Prostate gland (tissue), 2 donors: ENCODE results near the gene CCDC12. TPM values are rescaled to one million over a fixed set of nuclear protein-coding genes. Genes with fewer than 3 reads are reported as not detected.

Experiments used
- DNase-seq: peaks from one replicate; pipeline ENCODE4 v3.0.0-alpha.2; 2019; ENCODE audit warnings: low spot score
- H3K27ac ChIP-seq, 2 donors: fragments of 200-600 bp; sonication (generic); 2 replicates each; pipeline ENCODE4 v1.5.1; 2017 to 2019
- H3K27me3 ChIP-seq: fragments of 200-600 bp; sonication (generic); replicated peaks from 2 replicates; pipeline ENCODE4 v1.5.1; 2019; ENCODE audit not compliant: insufficient read depth
- H3K36me3 ChIP-seq, 2 donors: fragments of 200-600 bp; sonication (generic); 1 replicate in 1 of 2; 2 replicates in 1 of 2; pipeline versions ENCODE4 v1.5.1 to v1.8.1; 2017 to 2019
- H3K4me1 ChIP-seq: fragments of 200-600 bp; sonication (generic); replicated peaks from 2 replicates; pipeline ENCODE4 v1.5.1; 2019
- H3K4me3 ChIP-seq, 2 donors: fragments of 200-600 bp; sonication (generic); 2 replicates each; pipeline ENCODE4 v1.5.1; 2017 to 2019
- H3K9me3 ChIP-seq: fragments of 200-600 bp; sonication (generic); 2 replicates; pipeline ENCODE4 v1.5.1; 2017
- POLR2A ChIP-seq: fragments of 450-650 bp; IDR thresholded peaks from one replicate; pipeline ENCODE4 v1.6.1; 2016; ENCODE audit warnings: antibody characterized with exemption, mild to moderate bottlenecking
- POLR2AphosphoS5 ChIP-seq: sonication (generic); formaldehyde crosslinking; IDR thresholded peaks from one replicate; pipeline ENCODE4 v1.6.1; 2017; ENCODE audit warnings: antibody characterized with exemption
- WGBS: methylation state at CpG from one replicate; pipeline ENCODE4 v1.1.5; 2018; 5-methylcytosine and 5-hydroxymethylcytosine counted together
- intact Hi-C: fragments of 100-400 bp; cut with DNase I; formaldehyde crosslinking; loops from one replicate; pipeline ENCODE4 v1.14.2; 2022
- total RNA-seq, 2 donors: library from RNA; depleted of rRNA; stranded (reverse); fragments of >200 nt; gene quantifications; one replicate each; pipeline ENCODE4 v1.1.0, GENCODE V29; 2016
- TF ChIP-seq, protein P1 (sequence below), 4 experiments: fragments of 200-600 bp in 2 of 4; fragments of 450-650 bp in 2 of 4; sonication (generic) in 2 of 4; IDR thresholded peaks; 1 replicate in 3 of 4; 2 replicates in 1 of 4; pipeline ENCODE4 v1.5.1; 2016 to 2019; ENCODE audit warnings: antibody characterized with exemption in 4 of 4, mild to moderate bottlenecking in 2 of 4, moderate library complexity in 2 of 4

CCDC12 gene
- total RNA-seq, 2 donors from 2014 or later: 34.6 to 78.7 TPM

DNA sequence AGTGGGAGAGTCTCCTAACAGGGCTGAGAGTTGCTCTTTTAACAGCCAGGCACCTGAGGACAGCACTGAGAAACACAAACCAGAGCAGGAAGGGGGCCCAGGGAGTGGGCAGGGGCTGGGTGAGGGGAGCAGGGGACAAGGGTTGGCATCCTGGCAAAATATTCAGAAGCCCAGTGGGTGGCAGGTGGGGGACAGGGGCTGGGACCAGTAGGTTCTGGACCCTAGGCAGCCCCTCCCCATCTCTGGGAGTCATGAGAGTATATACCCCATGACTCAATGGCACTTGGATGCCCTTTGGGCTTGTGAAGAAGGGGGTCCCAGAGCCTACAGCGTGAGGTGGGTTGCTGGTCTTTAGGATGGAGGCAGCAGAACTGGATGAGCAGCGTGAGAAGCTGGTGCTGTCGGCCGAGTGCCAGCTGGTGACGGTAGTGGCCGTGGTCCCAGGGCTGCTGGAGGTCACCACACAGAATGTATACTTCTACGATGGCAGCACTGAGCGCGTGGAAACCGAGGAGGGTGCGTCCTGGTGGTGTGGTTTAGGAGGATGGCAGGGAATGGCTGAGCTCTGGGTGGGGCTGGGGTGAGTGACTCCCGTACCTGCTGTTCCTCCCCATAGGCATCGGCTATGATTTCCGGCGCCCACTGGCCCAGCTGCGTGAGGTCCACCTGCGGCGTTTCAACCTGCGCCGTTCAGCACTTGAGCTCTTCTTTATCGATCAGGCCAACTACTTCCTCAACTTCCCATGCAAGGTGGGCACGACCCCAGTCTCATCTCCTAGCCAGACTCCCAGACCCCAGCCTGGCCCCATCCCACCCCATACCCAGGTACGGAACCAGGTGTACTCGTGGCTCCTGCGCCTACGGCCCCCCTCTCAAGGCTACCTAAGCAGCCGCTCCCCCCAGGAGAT, 27.2 kb upstream of the CCDC12 start:
- Histone ChIP-seq H3K27me3 (no peaks in the 10 kb centered on the region), H3K9me3 (no peaks in the 10 kb centered on the region), H3K4me1 (no peaks in the 10 kb centered on the region), H3K36me3 (peaks cover 0 to 6% of the 10 kb centered on the region in 2 donors), H3K27ac (no peak overlapping the region), H3K4me3 (no peak overlapping the region)
- 94% methylated on average over 27 of the region's 27 CpGs for WGBS
- no peak for TF ChIP-seq POLR2A
- TF ChIP-seq, protein P1, sequence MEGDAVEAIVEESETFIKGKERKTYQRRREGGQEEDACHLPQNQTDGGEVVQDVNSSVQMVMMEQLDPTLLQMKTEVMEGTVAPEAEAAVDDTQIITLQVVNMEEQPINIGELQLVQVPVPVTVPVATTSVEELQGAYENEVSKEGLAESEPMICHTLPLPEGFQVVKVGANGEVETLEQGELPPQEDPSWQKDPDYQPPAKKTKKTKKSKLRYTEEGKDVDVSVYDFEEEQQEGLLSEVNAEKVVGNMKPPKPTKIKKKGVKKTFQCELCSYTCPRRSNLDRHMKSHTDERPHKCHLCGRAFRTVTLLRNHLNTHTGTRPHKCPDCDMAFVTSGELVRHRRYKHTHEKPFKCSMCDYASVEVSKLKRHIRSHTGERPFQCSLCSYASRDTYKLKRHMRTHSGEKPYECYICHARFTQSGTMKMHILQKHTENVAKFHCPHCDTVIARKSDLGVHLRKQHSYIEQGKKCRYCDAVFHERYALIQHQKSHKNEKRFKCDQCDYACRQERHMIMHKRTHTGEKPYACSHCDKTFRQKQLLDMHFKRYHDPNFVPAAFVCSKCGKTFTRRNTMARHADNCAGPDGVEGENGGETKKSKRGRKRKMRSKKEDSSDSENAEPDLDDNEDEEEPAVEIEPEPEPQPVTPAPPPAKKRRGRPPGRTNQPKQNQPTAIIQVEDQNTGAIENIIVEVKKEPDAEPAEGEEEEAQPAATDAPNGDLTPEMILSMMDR (IDR thresholded peaks at IDR 0.05): no peak
- no peak for TF ChIP-seq POLR2AphosphoS5
- no peak for DNase-seq
- intact Hi-C loops: loop anchor here (10.0 kb wide), 1 partner anchor 321 kb away; no protein-coding TSS in a partner anchor

DNA sequence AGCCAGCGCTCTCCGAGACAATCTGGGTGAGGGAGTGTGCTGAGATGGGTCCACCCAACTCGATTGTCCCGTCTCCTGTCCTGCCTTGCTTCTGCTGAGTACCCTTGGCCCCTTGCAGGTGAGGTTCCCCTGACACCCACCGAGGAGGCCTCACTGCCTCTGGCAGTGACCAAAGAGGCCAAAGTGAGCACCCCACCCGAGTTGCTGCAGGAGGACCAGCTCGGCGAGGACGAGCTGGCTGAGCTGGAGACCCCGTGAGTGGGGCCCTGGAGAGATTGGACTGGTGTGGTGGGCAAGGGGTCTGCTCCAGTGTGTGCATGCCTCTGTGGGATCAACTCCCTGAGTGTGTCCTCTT, 26.5 kb upstream of the CCDC12 start:
- no peak for DNase-seq
- peaks cover 0 to 6% of the 10 kb centered on the region in 2 donors for H3K36me3 ChIP-seq

DNA sequence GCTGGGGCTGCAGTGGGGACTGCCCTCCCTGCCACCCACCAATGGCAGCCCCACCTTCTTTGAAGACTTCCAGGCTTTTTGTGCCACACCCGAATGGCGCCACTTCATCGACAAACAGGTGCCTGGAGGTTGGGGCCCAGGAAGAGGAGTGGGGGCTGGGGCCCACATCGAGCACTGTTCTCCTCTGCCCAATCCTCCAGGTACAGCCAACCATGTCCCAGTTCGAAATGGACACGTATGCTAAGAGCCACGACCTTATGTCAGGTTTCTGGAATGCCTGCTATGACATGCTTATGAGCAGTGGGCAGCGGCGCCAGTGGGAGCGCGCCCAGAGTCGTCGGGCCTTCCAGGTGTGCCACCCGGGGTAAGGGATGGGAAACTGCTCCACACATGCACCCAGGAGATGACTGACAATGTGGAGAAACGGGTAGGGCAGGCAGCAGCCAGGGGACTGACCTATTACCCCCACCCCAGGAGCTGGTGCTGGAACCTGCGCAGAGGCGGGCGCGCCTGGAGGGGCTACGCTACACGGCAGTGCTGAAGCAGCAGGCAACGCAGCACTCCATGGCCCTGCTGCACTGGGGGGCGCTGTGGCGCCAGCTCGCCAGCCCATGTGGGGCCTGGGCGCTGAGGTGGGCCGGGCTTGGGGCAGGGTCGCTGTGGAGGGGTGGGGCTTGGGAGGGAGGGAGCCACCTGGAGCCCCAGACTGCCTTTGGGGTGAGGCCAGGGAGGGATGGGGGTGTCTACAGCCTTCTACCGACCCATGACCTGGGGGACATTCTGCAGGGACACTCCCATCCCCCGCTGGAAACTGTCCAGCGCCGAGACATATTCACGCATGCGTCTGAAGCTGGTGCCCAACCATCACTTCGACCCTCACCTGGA, 25.9 kb upstream of the CCDC12 start:
- intact Hi-C loops: loop anchor here (10.0 kb wide), 1 partner anchor 322 kb away; no protein-coding TSS in a partner anchor
- H3K4me1 ChIP-seq: no peaks in the 10 kb centered on the region
- H3K27ac ChIP-seq: no peak overlapping the region
- H3K36me3 ChIP-seq: peaks cover 0 to 6% of the 10 kb centered on the region in 2 donors
- H3K27me3 ChIP-seq: no peaks in the 10 kb centered on the region
- no peaks in the 10 kb centered on the region for H3K9me3 ChIP-seq
- no peak for DNase-seq
- no peak for TF ChIP-seq POLR2AphosphoS5
- TF ChIP-seq, protein P1 (IDR thresholded peaks at IDR 0.05): no peak
- TF ChIP-seq POLR2A: no peak
- H3K4me3 ChIP-seq: no peak overlapping the region
- WGBS: 71% methylated on average over 29 of the region's 35 CpGs

More for the DNA sequence above, 26.5 kb upstream of the CCDC12 start:
- intact Hi-C loops: loop anchor here (10.0 kb wide), 1 partner anchor 322 kb away; no protein-coding TSS in a partner anchor
- no peak for TF ChIP-seq POLR2AphosphoS5
- TF ChIP-seq POLR2A: no peak
- TF ChIP-seq, protein P1 (IDR thresholded peaks at IDR 0.05): no peak
- no peak overlapping the region for H3K4me3 ChIP-seq
- no peaks in the 10 kb centered on the region for H3K9me3 ChIP-seq
- no peaks in the 10 kb centered on the region for H3K4me1 ChIP-seq
- 81% methylated on average over 7 of the region's 10 CpGs for WGBS
- H3K27ac ChIP-seq: no peak overlapping the region
- H3K27me3 ChIP-seq: no peaks in the 10 kb centered on the region

DNA sequence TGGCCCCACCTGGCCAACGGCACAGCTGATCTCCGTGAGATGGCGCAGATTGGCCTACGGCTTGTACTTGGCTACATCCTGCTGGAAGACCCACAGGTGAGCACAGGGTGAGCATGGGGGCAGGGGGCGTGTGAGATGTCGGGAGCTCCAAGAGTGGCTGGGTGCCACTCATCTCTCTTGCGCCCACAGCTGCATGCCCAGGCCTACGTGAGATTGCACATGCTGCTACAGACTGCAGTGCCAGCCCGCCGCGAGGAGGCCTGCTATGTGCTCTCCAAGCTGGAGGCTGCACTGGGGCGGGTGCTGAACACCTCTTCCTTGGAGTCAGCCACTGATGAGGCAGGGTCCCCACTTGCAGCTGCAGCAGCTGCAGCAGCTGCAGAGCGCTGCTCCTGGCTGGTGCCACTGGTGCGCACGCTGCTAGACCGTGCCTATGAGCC, 25.2 kb upstream of the CCDC12 start:
- Histone ChIP-seq H3K27me3 (no peaks in the 10 kb centered on the region), H3K4me1 (no peaks in the 10 kb centered on the region), H3K4me3 (no peak overlapping the region), H3K9me3 (no peaks in the 10 kb centered on the region), H3K27ac (no peak overlapping the region), H3K36me3 (peaks cover 0 to 6% of the 10 kb centered on the region in 2 donors)
- TF ChIP-seq POLR2AphosphoS5 (no peak), POLR2A (no peak)
- TF ChIP-seq, protein P1 (IDR thresholded peaks at IDR 0.05): no peak
- no peak for DNase-seq
- 85% methylated on average over 15 of the region's 16 CpGs for WGBS
- intact Hi-C loops: loop anchor here (10.0 kb wide), 1 partner anchor 323 kb away; no protein-coding TSS in a partner anchor
